Retinal pigment epithelial cell (primary cell): ENCODE results near the gene CUX1.

Experiments
- DNase-seq: peaks from one replicate; pipeline ENCODE4 v3.0.0-alpha.2; 2010; ENCODE audit warnings: low read depth
- H3K4me3 ChIP-seq: 2 replicates; pipeline ENCODE4 v1.5.1; 2011; ENCODE audit warnings: mild to moderate bottlenecking, low read length, control low read depth, moderate library complexity
- CTCF ChIP-seq: conservative IDR thresholded peaks from 2 replicates; pipeline ENCODE4 v1.5.1; 2011; ENCODE audit warnings: low read depth, low read length, control low read depth, inconsistent platforms

The CUX1 gene

GRCh38 chr7:102184303-102184702 lies 366.9 kb downstream of the CUX1 start:
- no peak overlapping the region for H3K4me3 ChIP-seq
- DNase-seq: no peak
- no peak for TF ChIP-seq CTCF

- no peak for TF ChIP-seq CTCF
- DNase-seq: no peak
- H3K4me3 ChIP-seq: no peak overlapping the region
Measured at GRCh38 chr7:102185796-102186195, 368.4 kb downstream of the CUX1 start.

GRCh38 chr7:102186306-102186705 lies 368.9 kb downstream of the CUX1 start:
- no peak for TF ChIP-seq CTCF
- no peak overlapping the region for H3K4me3 ChIP-seq
- no peak for DNase-seq

GRCh38 chr7:102188746-102189145 lies 371.3 kb downstream of the CUX1 start:
- no peak for DNase-seq
- H3K4me3 ChIP-seq: no peak overlapping the region
- no peak for TF ChIP-seq CTCF

- DNase-seq: no peak
- no peak for TF ChIP-seq CTCF
- no peak overlapping the region for H3K4me3 ChIP-seq
Measured at GRCh38 chr7:102189756-102190155, 372.3 kb downstream of the CUX1 start.

- no peak overlapping the region for H3K4me3 ChIP-seq
- no peak for DNase-seq
- no peak for TF ChIP-seq CTCF
Measured at GRCh38 chr7:102190776-102191350, 373.4 kb downstream of the CUX1 start.

GRCh38 chr7:102191556-102192379 lies 374.3 kb downstream of the CUX1 start:
- no peak for TF ChIP-seq CTCF
- no peak for DNase-seq
- no peak overlapping the region for H3K4me3 ChIP-seq
